Sigmoid colon (tissue), 7 donors: ENCODE measurements around the gene FGF23. TPM values are rescaled to one million over a fixed set of nuclear protein-coding genes. Genes with fewer than 3 reads are reported as not detected.

Experiments
- DNase-seq: peaks from one replicate; pipeline ENCODE4 v3.0.0-alpha.2; 2019
- H3K27ac ChIP-seq, 4 donors: fragments of 200-600 bp; sonication (generic); one replicate each; pipeline ENCODE4 v1.5.1; 2016 to 2019; ENCODE audit warnings: mild to moderate bottlenecking in 1 of 4
- H3K27me3 ChIP-seq, 3 donors: fragments of 200-600 bp; sonication (generic); one replicate each; pipeline ENCODE4 v1.5.1; 2019; ENCODE audit warnings: mild to moderate bottlenecking in 1 of 3
- H3K36me3 ChIP-seq, 4 donors: fragments of 200-600 bp; sonication (generic); one replicate each; pipeline ENCODE4 v1.5.1; 2016 to 2019
- H3K4me1 ChIP-seq, 4 donors: fragments of 200-600 bp; sonication (generic); one replicate each; pipeline ENCODE4 v1.5.1; 2017 to 2019
- H3K4me3 ChIP-seq, 4 donors: fragments of 200-600 bp; sonication (generic); one replicate each; pipeline ENCODE4 v1.5.1; 2017 to 2019; ENCODE audit warnings: mild to moderate bottlenecking in 2 of 4, moderate library complexity in 1 of 4
- H3K9me3 ChIP-seq, 4 donors: fragments of 200-600 bp in 3 of 4; sonication (generic) in 3 of 4; one replicate each; pipeline versions ENCODE4 v1.5.1 to v1.6.1; 2013 to 2019
- CTCF ChIP-seq, 4 experiments: fragments of 450-650 bp in 3 of 4; fragments of 200-600 bp in 1 of 4; IDR thresholded peaks; one replicate each; pipeline ENCODE4 v1.5.1; 2016 to 2019; ENCODE audit warnings: antibody characterized with exemption in 4 of 4, mild to moderate bottlenecking in 3 of 4, moderate library complexity in 2 of 4
- EP300 ChIP-seq, 4 donors: sonication (generic); formaldehyde crosslinking; IDR thresholded peaks; one replicate each; pipeline ENCODE4 v1.6.1; 2017; ENCODE audit warnings: antibody characterized with exemption in 4 of 4
- POLR2A ChIP-seq, 2 donors: fragments of 450-650 bp; IDR thresholded peaks; one replicate each; pipeline ENCODE4 v1.6.1; 2016; ENCODE audit warnings: antibody characterized with exemption in 2 of 2, mild to moderate bottlenecking in 2 of 2, moderate library complexity in 2 of 2
- POLR2AphosphoS5 ChIP-seq, 4 donors: sonication (generic); formaldehyde crosslinking; IDR thresholded peaks; one replicate each; pipeline ENCODE4 v1.6.1; 2017; ENCODE audit warnings: antibody characterized with exemption in 4 of 4
- WGBS, 2 donors: extraction: QIAGEN DNeasy Blood & Tissue Kit; methylation state at CpG; one replicate each; pipeline ENCODE4 v1.1.7; 2013; 5-methylcytosine and 5-hydroxymethylcytosine counted together
- intact Hi-C: fragments of 100-400 bp; cut with DNase I; formaldehyde crosslinking; loops from one replicate; pipeline ENCODE4 v1.15.1; 2023
- polyA plus RNA-seq, 3 donors: library from polyadenylated mRNA; stranded (reverse); fragments of 200-250 nt; gene quantifications; one replicate each; pipeline ENCODE4 v1.2.3, GENCODE V29; 2013
- total RNA-seq, 4 donors: library from RNA; depleted of rRNA; stranded (reverse); fragments of >200 nt; gene quantifications; one replicate each; pipeline ENCODE4 v1.1.0, GENCODE V29; 2016
- donor health status: healthy with polysubstance abuse.
- donor health status: Bipolar disorder and iron deficiency.
- donor health status: healthy.

The FGF23 gene
- total and polyA plus RNA-seq, 7 donors = not detected

GRCh38 chr12:4402996-4403395 lies 23.5 kb upstream of the FGF23 start:
- no peak for TF ChIP-seq POLR2A (IDR thresholded peaks at IDR 0.05)
- TF ChIP-seq POLR2AphosphoS5 (IDR thresholded peaks at IDR 0.05) = no peak
- TF ChIP-seq EP300 (IDR thresholded peaks at IDR 0.05) = no peak
- TF ChIP-seq CTCF (IDR thresholded peaks at IDR 0.05) = no peak
- Histone ChIP-seq H3K4me3 (no peak overlapping the region), H3K27ac (no peak overlapping the region), H3K27me3 (no peaks in the 10 kb centered on the region), H3K4me1 (no peaks in the 10 kb centered on the region), H3K36me3 (no peaks in the 10 kb centered on the region), H3K9me3 (no peaks in the 10 kb centered on the region)
- 58 to 82% methylated on average over 4 of the region's 4 CpGs for WGBS, 2 donors
- DNase-seq = no peak
- intact Hi-C loops = no loop called here

- no peaks in the 10 kb centered on the region for H3K9me3 ChIP-seq
- WGBS, 2 donors = 85 to 88% methylated on average over 3 of the region's 3 CpGs
- H3K27me3 ChIP-seq = no peaks in the 10 kb centered on the region
- H3K36me3 ChIP-seq = no peaks in the 10 kb centered on the region
- TF ChIP-seq CTCF (IDR thresholded peaks at IDR 0.05) (no peak), EP300 (IDR thresholded peaks at IDR 0.05) (no peak), POLR2AphosphoS5 (IDR thresholded peaks at IDR 0.05) (no peak), POLR2A (IDR thresholded peaks at IDR 0.05) (no peak)
- no peak for DNase-seq
- H3K4me1 ChIP-seq = no peaks in the 10 kb centered on the region
- intact Hi-C loops = no loop called here
- H3K4me3 ChIP-seq = no peak overlapping the region
- H3K27ac ChIP-seq = no peak overlapping the region
Observed at GRCh38 chr12:4401117-4401516, 21.6 kb upstream of the FGF23 start.

- 78 to 84% methylated on average over 2 of the region's 2 CpGs for WGBS, 2 donors
- DNase-seq = no peak
- H3K4me3 ChIP-seq = no peak overlapping the region
- no peak overlapping the region for H3K27ac ChIP-seq
- H3K27me3 ChIP-seq = no peaks in the 10 kb centered on the region
- TF ChIP-seq EP300 (IDR thresholded peaks at IDR 0.05) (no peak), POLR2A (IDR thresholded peaks at IDR 0.05) (no peak), CTCF (IDR thresholded peaks at IDR 0.05) (no peak), POLR2AphosphoS5 (IDR thresholded peaks at IDR 0.05) (no peak)
- no peaks in the 10 kb centered on the region for H3K4me1 ChIP-seq
- H3K9me3 ChIP-seq = no peaks in the 10 kb centered on the region
- H3K36me3 ChIP-seq = no peaks in the 10 kb centered on the region
- intact Hi-C loops = no loop called here
Observed at GRCh38 chr12:4395818-4396217, 16.3 kb upstream of the FGF23 start.

- Histone ChIP-seq H3K36me3 (no peaks in the 10 kb centered on the region), H3K27me3 (no peaks in the 10 kb centered on the region), H3K4me3 (no peak overlapping the region), H3K9me3 (no peaks in the 10 kb centered on the region), H3K27ac (no peak overlapping the region), H3K4me1 (no peaks in the 10 kb centered on the region)
- WGBS, 2 donors = 80 to 86% methylated on average over 5 of the region's 5 CpGs
- intact Hi-C loops = no loop called here
- no peak for TF ChIP-seq POLR2A (IDR thresholded peaks at IDR 0.05)
- no peak for TF ChIP-seq POLR2AphosphoS5 (IDR thresholded peaks at IDR 0.05)
- TF ChIP-seq EP300 (IDR thresholded peaks at IDR 0.05) = no peak
- no peak for TF ChIP-seq CTCF (IDR thresholded peaks at IDR 0.05)
- no peak for DNase-seq
Observed at GRCh38 chr12:4393211-4393610, 13.7 kb upstream of the FGF23 start.

GRCh38 chr12:4392223-4392742 lies 12.8 kb upstream of the FGF23 start:
- WGBS, 2 donors = 39 to 68% methylated on average over 15 of the region's 15 CpGs
- TF ChIP-seq POLR2AphosphoS5 (IDR thresholded peaks at IDR 0.05) (no peak), POLR2A (IDR thresholded peaks at IDR 0.05) (no peak), CTCF (IDR thresholded peaks at IDR 0.05) (no peak), EP300 (IDR thresholded peaks at IDR 0.05) (no peak)
- no peak for DNase-seq
- Histone ChIP-seq H3K4me3 (no peak overlapping the region), H3K4me1 (no peaks in the 10 kb centered on the region), H3K9me3 (no peaks in the 10 kb centered on the region), H3K27ac (no peak overlapping the region), H3K36me3 (no peaks in the 10 kb centered on the region), H3K27me3 (no peaks in the 10 kb centered on the region)
- intact Hi-C loops = no loop called here
